HepG2 (cell line): ENCODE results near the gene AHCY. TPM values are rescaled to one million over a fixed set of nuclear protein-coding genes. Genes with fewer than 3 reads are reported as not detected.

Experiments
- ATF7 ChIP-seq, 2 experiments: fragments of 450-650 bp in 1 of 2; sonication (generic) in 1 of 2; formaldehyde crosslinking in 1 of 2; IDR thresholded peaks; 2 replicates each; pipeline versions ENCODE4 v1.4.0 to v1.6.1; 2016 to 2020; ENCODE audit warnings: antibody characterized with exemption in 1 of 2, mild to moderate bottlenecking in 1 of 2, missing genetic modification reagents in 1 of 2
- HNF1B ChIP-seq: sonication (generic); formaldehyde crosslinking; IDR thresholded peaks from 2 replicates; pipeline ENCODE4 v1.5.1; 2020; ENCODE audit warnings: mild to moderate bottlenecking, moderate library complexity, missing genetic modification reagents
- IKZF1 ChIP-seq: fragments of 450-650 bp; IDR thresholded peaks from 2 replicates; pipeline ENCODE4 v1.7.1; 2016
- KDM4B ChIP-seq: sonication (generic); formaldehyde crosslinking; IDR thresholded peaks from 2 replicates; pipeline ENCODE4 v1.4.0; 2020; ENCODE audit warnings: missing genetic modification reagents
- MAFK ChIP-seq, 2 experiments: IDR thresholded peaks in 1 of 2; conservative IDR thresholded peaks in 1 of 2; 2 replicates each; pipeline ENCODE4 v1.6.1; 2011; ENCODE audit warnings: improper control_type of control experiment in 2 of 2, low read length in 2 of 2
- MYNN ChIP-seq: sonication (generic); formaldehyde crosslinking; IDR thresholded peaks from 2 replicates; pipeline ENCODE4 v1.4.0; 2020; ENCODE audit warnings: mild to moderate bottlenecking, low read depth, missing genetic modification reagents
- NFATC3 ChIP-seq: sonication (generic); formaldehyde crosslinking; IDR thresholded peaks from 2 replicates; pipeline ENCODE4 v1.5.1; 2020; ENCODE audit warnings: mild to moderate bottlenecking, missing genetic modification reagents
- SOX13 ChIP-seq, 3 experiments: fragments of 450-650 bp in 1 of 3; sonication (generic) in 1 of 3; formaldehyde crosslinking in 1 of 3; IDR thresholded peaks in 2 of 3; conservative IDR thresholded peaks in 1 of 3; 2 replicates each; pipeline versions ENCODE4 v1.5.0 to v1.6.1; 2016 to 2020; ENCODE audit warnings: antibody characterized with exemption in 1 of 3, mild to moderate bottlenecking in 1 of 3, missing compliant biosample characterization in 1 of 3, missing genetic modification reagents in 1 of 3, moderate library complexity in 1 of 3
- ZBTB1 ChIP-seq: sonication (generic); formaldehyde crosslinking; IDR thresholded peaks from 2 replicates; pipeline ENCODE4 v1.4.0; 2020; ENCODE audit warnings: missing genetic modification reagents, borderline replicate concordance
- ZBTB38 ChIP-seq: sonication (generic); formaldehyde crosslinking; IDR thresholded peaks from 2 replicates; pipeline ENCODE4 v1.5.1; 2020; ENCODE audit warnings: mild to moderate bottlenecking, missing genetic modification reagents
- ZNF121 ChIP-seq: sonication (generic); formaldehyde crosslinking; IDR thresholded peaks from 2 replicates; pipeline ENCODE4 v1.5.0; 2020; ENCODE audit warnings: mild to moderate bottlenecking, missing genetic modification reagents
- ZNF207 ChIP-seq: fragments of 450-650 bp; IDR thresholded peaks from 2 replicates; pipeline ENCODE4 v1.6.1; 2016; ENCODE audit warnings: antibody characterized with exemption, borderline replicate concordance
- ZNF225 ChIP-seq: sonication (generic); formaldehyde crosslinking; IDR thresholded peaks from 2 replicates; pipeline ENCODE4 v1.4.0; 2020; ENCODE audit warnings: mild to moderate bottlenecking, missing genetic modification reagents
- ZNF362 ChIP-seq: sonication (generic); formaldehyde crosslinking; IDR thresholded peaks from 2 replicates; pipeline ENCODE4 v1.4.0; 2020; ENCODE audit warnings: missing genetic modification reagents, mild to moderate bottlenecking, borderline replicate concordance
- ZNF383 ChIP-seq: sonication (generic); formaldehyde crosslinking; IDR thresholded peaks from 2 replicates; pipeline ENCODE4 v1.4.0; 2020; ENCODE audit warnings: missing genetic modification reagents, mild to moderate bottlenecking, borderline replicate concordance
- ZNF687 ChIP-seq: sonication (generic); formaldehyde crosslinking; IDR thresholded peaks from 2 replicates; pipeline ENCODE4 v1.5.1; 2020; ENCODE audit warnings: mild to moderate bottlenecking, missing genetic modification reagents, moderate library complexity
- ZNF747 ChIP-seq: sonication (generic); formaldehyde crosslinking; IDR thresholded peaks from 2 replicates; pipeline ENCODE4 v1.8.1; 2023; ENCODE audit warnings: missing genetic modification reagents, mild to moderate bottlenecking, borderline replicate concordance
- ZNF770 ChIP-seq: sonication (generic); formaldehyde crosslinking; IDR thresholded peaks from 2 replicates; pipeline ENCODE4 v1.5.0; 2020; ENCODE audit warnings: mild to moderate bottlenecking, missing genetic modification reagents
- ZNF773 ChIP-seq: sonication (generic); formaldehyde crosslinking; IDR thresholded peaks from 2 replicates; pipeline ENCODE4 v1.4.0; 2020; ENCODE audit warnings: missing genetic modification reagents, borderline replicate concordance
- polyA plus RNA-seq, 8 experiments: library from polyadenylated mRNA; depleted of rRNA in 3 of 8; stranded (reverse) in 7 of 8; unstranded in 1 of 8; fragments of >200 nt; fragmentation: Illumina TruSeq in 4 of 8; extraction: Trizol in 4 of 8; gene quantifications; 2 replicates each; pipeline versions ENCODE4 v1.2.1 to v1.2.3, GENCODE V29; 2011 to 2016; ENCODE audit warnings: low read depth in 4 of 8, missing spikeins in 1 of 8, mixed read lengths in 1 of 8; ENCODE audit not compliant: insufficient read depth in 1 of 8
- total RNA-seq, 5 experiments: library from RNA; depleted of rRNA; stranded (reverse); fragments of >200 nt; fragmentation: Illumina TruSeq; extraction: Trizol; gene quantifications; 2 replicates each; pipeline ENCODE4 v1.2.3, GENCODE V29; 2016; ENCODE audit warnings: low read depth in 1 of 5

The AHCY gene
- total and polyA plus RNA-seq, 2 of the 13 experiments (the other 11 are each of a cell fraction or from before 2014, with no cell fraction given) = 407 to 419 TPM

GRCh38 chr20:34343458-34344211 is 40.5 kb upstream of the AHCY start (continued):
- TF ChIP-seq ZNF383 = peak; percentile 89; the same call in 1 of the 2 replicates
- 0 out of 2 replicates have a peak, but pooled peaks have one; percentile 39 for TF ChIP-seq ZNF770 (CRISPR knock-in tag)
- TF ChIP-seq ZNF747 (CRISPR knock-in tag) = no peak
- no peak for TF ChIP-seq ZBTB38 (CRISPR knock-in tag)
- TF ChIP-seq ZBTB1 = no peak
- peak; percentile 65; the same call in 1 of the 2 replicates for TF ChIP-seq HNF1B
- 0 out of 2 replicates have a peak, but pooled peaks have one; percentile 23 for TF ChIP-seq ATF7 (IDR thresholded peaks at IDR 0.05)
- TF ChIP-seq ATF7 (CRISPR knock-in tag; IDR thresholded peaks at IDR 0.05) = no peak
- TF ChIP-seq ZNF121 = 0 out of 2 replicates have a peak, but pooled peaks have one; percentile 26
- TF ChIP-seq ZNF225 (CRISPR knock-in tag) = no peak
- TF ChIP-seq IKZF1 = no peak
- TF ChIP-seq KDM4B (CRISPR knock-in tag) = no peak
- peak; percentile 65 for TF ChIP-seq ZNF362 (CRISPR knock-in tag)
- TF ChIP-seq ZNF687 (CRISPR knock-in tag) = peak; percentile 33; the same call in 1 of the 2 replicates
- TF ChIP-seq ZNF207 = no peak
- TF ChIP-seq ZNF773 = no peak
- TF ChIP-seq MYNN (CRISPR knock-in tag) = peak; percentile 32; the same call in 1 of the 2 replicates
- TF ChIP-seq NFATC3 (CRISPR knock-in tag) = no peak
- TF ChIP-seq SOX13 (IDR thresholded peaks at IDR 0.05) = no peak
- 0 out of 4 replicates have a peak, but pooled peaks of 1 of the 2 experiments have one; percentile 16 for TF ChIP-seq SOX13 (CRISPR knock-in tag; conservative IDR thresholded peaks at IDR 0.05 in 1 of 2, IDR thresholded peaks at IDR 0.05 in 1 of 2)
- no peak for TF ChIP-seq MAFK (conservative IDR thresholded peaks at IDR 0.05 in 1 of 2, IDR thresholded peaks at IDR 0.05 in 1 of 2; ENCODE audit: low read length in 2 of 2)
